Ovary (tissue), 9 donors: Measurements from ENCODE around the gene TNFSF12. TPM values are rescaled to one million over a fixed set of nuclear protein-coding genes. Genes with fewer than 3 reads are reported as not detected.

Source experiments
- DNase-seq, 5 donors: peaks; one replicate each; pipeline ENCODE4 v3.0.0-alpha.2; 2019 to 2020
- H3K27ac ChIP-seq, 2 donors: fragments of 200-600 bp; one replicate each; pipeline versions ENCODE4 v1.5.1 to v1.8.0; 2019 to 2022
- H3K27me3 ChIP-seq: fragments of 200-600 bp; one replicate; pipeline ENCODE4 v1.8.0; 2022
- H3K36me3 ChIP-seq: fragments of 200-600 bp; sonication (generic); one replicate; pipeline ENCODE4 v1.5.1; 2019
- H3K4me1 ChIP-seq: one replicate; pipeline ENCODE4 v1.8.1; 2013; ENCODE audit warnings: mild to moderate bottlenecking, moderate library complexity; ENCODE audit not compliant: insufficient read depth
- H3K4me3 ChIP-seq: fragments of 200-600 bp; sonication (generic); one replicate; pipeline ENCODE4 v1.5.1; 2017
- H3K9me3 ChIP-seq, 2 donors: fragments of 200-600 bp in 1 of 2; sonication (generic) in 1 of 2; one replicate each; pipeline versions ENCODE4 v1.5.1 to v1.8.1; 2013 to 2019; ENCODE audit warnings: mild to moderate bottlenecking in 1 of 2, moderate library complexity in 1 of 2
- CTCF ChIP-seq, 3 donors: fragments of 450-650 bp in 2 of 3; fragments of 200-600 bp in 1 of 3; IDR thresholded peaks; one replicate each; pipeline versions ENCODE4 v1.5.1 to v1.8.0; 2016 to 2022; ENCODE audit warnings: antibody characterized with exemption in 3 of 3, mild to moderate bottlenecking in 1 of 3
- EP300 ChIP-seq: sonication (generic); formaldehyde crosslinking; IDR thresholded peaks from one replicate; pipeline ENCODE4 v1.6.1; 2017; ENCODE audit warnings: antibody characterized with exemption
- POLR2A ChIP-seq: fragments of 450-650 bp; IDR thresholded peaks from one replicate; pipeline ENCODE4 v1.6.1; 2017; ENCODE audit warnings: antibody characterized with exemption, mild to moderate bottlenecking, moderate library complexity
- WGBS, 3 donors: extraction: QIAGEN DNeasy Blood & Tissue Kit in 1 of 3; methylation state at CpG; one replicate each; pipeline versions ENCODE4 v1.1.5 to v1.1.7; 2013 to 2017; 5-methylcytosine and 5-hydroxymethylcytosine counted together
- intact Hi-C, 4 donors: fragments of 100-400 bp; cut with DNase I; formaldehyde crosslinking; loops; one replicate each; pipeline versions ENCODE4 v1.11.0 to v1.15.1; 2022 to 2023
- polyA plus RNA-seq, 2 donors: library from polyadenylated mRNA; stranded (reverse); fragments of 200-250 nt in 1 of 2; fragments of 350-450 nt in 1 of 2; fragmentation: Illumina TruSeq in 1 of 2; extraction: RNeasy Lipid Tissue Mini Kit (QIAGEN cat#74804) in 1 of 2; gene quantifications; one replicate each; pipeline ENCODE4 v1.2.3, GENCODE V29; 2013 to 2014
- total RNA-seq, 7 donors: library from RNA; depleted of rRNA in 2 of 7; stranded (reverse); fragments of >200 nt in 2 of 7; fragmentation: NEBNext Ultra II Directional in 3 of 7; extraction: Animal tissue kit (Norgen Biotek cat#: 25700) in 3 of 7; gene quantifications; one replicate each; pipeline versions ENCODE4 v1.1.0 to v1.2.4, GENCODE V29; 2016 to 2023
- donor health status: DM: no; HTN: no; CAD: no; lungs with moderate emphysema.
- donor health status: DM: no; HTN: no; CAD: no.
- donor health status: Bipolar disorder and iron deficiency.
- donor health status: DM: yes; HTN: yes; CAD: no.
- donor health status: DM: no; HTN: no; CAD: no.
- donor health status: DM: yes; HTN: yes; CAD: no.

Gene TNFSF12
- total and polyA plus RNA-seq, 9 donors: 26.6 to 78.3 (median 59.6) TPM

- DNase-seq: peak; percentile 44 to 67 (median 56)
- no peaks in the 10 kb centered on the region for H3K9me3 ChIP-seq
- peaks cover 27% of the 10 kb centered on the region for H3K4me1 ChIP-seq
- H3K27me3 ChIP-seq: no peaks in the 10 kb centered on the region
- intact Hi-C loops: loop anchor here (2.0 to 10.0 kb wide), 5 partner anchors 45 to 207 kb away; partner anchors contain the start of genes KCTD11 (in 3 of the 4) and TMEM95 (in 2 of the 4)
- no peak for TF ChIP-seq POLR2A
- no peak for TF ChIP-seq CTCF (IDR thresholded peaks at IDR 0.05)
- TF ChIP-seq EP300: no peak
- H3K4me3 ChIP-seq: peak overlapping the region; percentile 19
- WGBS, 3 donors: 42 to 46% (median 42%) methylated on average over 18 of the region's 18 CpGs
- H3K27ac ChIP-seq: peak overlapping the region; percentile 92 to 99
- no peaks in the 10 kb centered on the region for H3K36me3 ChIP-seq
These were observed 10.7 kb downstream of the TNFSF12 start for GRCh38 chr17:7559320-7560171.

- WGBS, 3 donors: 20 to 25% (median 23%) methylated on average over 22 of the region's 22 CpGs
These were observed 11.5 kb downstream of the TNFSF12 start for GRCh38 chr17:7560172-7561027.

GRCh38 chr17:7561028-7561575 is 12.2 kb downstream of the TNFSF12 start:
- intact Hi-C loops: loop anchor here in 3 of 4 donors (2.0 to 10.0 kb wide), 5 partner anchors 46 to 209 kb away; partner anchors contain the start of genes KCTD11 (in 2 of the 3) and TMEM95 (in 1 of the 3)
- no peaks in the 10 kb centered on the region for H3K27me3 ChIP-seq
- 0% methylated on average over 32 of the region's 32 CpGs for WGBS, 3 donors
- H3K9me3 ChIP-seq: no peaks in the 10 kb centered on the region
- peak overlapping the region; percentile 67 to 99 for H3K27ac ChIP-seq
- DNase-seq: peak; percentile 88 to 95 (median 94)
- no peaks in the 10 kb centered on the region for H3K36me3 ChIP-seq
- TF ChIP-seq EP300: no peak
- no peak for TF ChIP-seq POLR2A
- TF ChIP-seq CTCF (IDR thresholded peaks at IDR 0.05): peak; percentile 79 to 94 (median 89)
- peaks cover 27% of the 10 kb centered on the region for H3K4me1 ChIP-seq
- H3K4me3 ChIP-seq: peak overlapping the region; percentile 89

More at GRCh38 chr17:7560172-7561027, 11.5 kb downstream of the TNFSF12 start:
- H3K27me3 ChIP-seq: no peaks in the 10 kb centered on the region
- no peaks in the 10 kb centered on the region for H3K36me3 ChIP-seq
- peak; percentile 44 to 72 (median 69) for DNase-seq
- H3K4me3 ChIP-seq: peak overlapping the region; percentile 89
- peaks cover 27% of the 10 kb centered on the region for H3K4me1 ChIP-seq
- peak overlapping the region; percentile 67 to 99 for H3K27ac ChIP-seq
- intact Hi-C loops: loop anchor here in 3 of 4 donors (2.0 to 10.0 kb wide), 5 partner anchors 46 to 208 kb away; partner anchors contain the start of genes KCTD11 (in 2 of the 3) and TMEM95 (in 1 of the 3)
- H3K9me3 ChIP-seq: no peaks in the 10 kb centered on the region
- TF ChIP-seq CTCF (IDR thresholded peaks at IDR 0.05): peak; percentile 14 to 50 (median 40)
- no peak for TF ChIP-seq EP300
